ENCODE data around the gene SOX8.

DNA sequence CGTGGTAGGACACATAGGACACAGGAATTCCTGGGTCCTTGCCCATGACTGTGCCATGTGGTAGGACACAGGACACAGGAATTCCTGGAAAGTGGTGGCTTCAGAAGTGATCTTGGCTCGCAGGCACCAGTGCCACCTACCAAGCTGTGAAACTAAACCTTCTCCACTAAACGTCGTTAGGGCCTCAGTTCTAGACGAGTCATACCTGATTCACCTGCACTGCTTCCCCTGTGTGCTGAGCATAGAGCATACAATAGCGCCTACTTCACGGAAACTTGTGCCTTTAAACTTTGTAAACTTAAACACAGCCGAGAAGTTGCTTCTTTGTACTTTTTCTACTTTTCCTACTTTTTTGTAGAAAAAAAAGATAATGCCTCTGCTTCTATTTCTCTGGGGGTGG lies 4.8 kb downstream of the SOX8 start:
- TF ChIP-seq, protein P1, sequence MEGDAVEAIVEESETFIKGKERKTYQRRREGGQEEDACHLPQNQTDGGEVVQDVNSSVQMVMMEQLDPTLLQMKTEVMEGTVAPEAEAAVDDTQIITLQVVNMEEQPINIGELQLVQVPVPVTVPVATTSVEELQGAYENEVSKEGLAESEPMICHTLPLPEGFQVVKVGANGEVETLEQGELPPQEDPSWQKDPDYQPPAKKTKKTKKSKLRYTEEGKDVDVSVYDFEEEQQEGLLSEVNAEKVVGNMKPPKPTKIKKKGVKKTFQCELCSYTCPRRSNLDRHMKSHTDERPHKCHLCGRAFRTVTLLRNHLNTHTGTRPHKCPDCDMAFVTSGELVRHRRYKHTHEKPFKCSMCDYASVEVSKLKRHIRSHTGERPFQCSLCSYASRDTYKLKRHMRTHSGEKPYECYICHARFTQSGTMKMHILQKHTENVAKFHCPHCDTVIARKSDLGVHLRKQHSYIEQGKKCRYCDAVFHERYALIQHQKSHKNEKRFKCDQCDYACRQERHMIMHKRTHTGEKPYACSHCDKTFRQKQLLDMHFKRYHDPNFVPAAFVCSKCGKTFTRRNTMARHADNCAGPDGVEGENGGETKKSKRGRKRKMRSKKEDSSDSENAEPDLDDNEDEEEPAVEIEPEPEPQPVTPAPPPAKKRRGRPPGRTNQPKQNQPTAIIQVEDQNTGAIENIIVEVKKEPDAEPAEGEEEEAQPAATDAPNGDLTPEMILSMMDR (IDR thresholded peaks at IDR 0.05), result no peak
- no peak for TF ChIP-seq POLR2A (IDR thresholded peaks at IDR 0.05)

All from lower leg skin (tissue), 3 donors.